H1 (cell line): Measurements from ENCODE around the gene WFDC10B. TPM values are rescaled to one million over a fixed set of nuclear protein-coding genes. Genes with fewer than 3 reads are reported as not detected.

Source experiments
- GTF2F1 ChIP-seq: IDR thresholded peaks from 2 replicates; pipeline ENCODE4 v1.6.1; 2012; ENCODE audit warnings: low read depth, low read length, improper control_type of control experiment, borderline replicate concordance
- RAD21 ChIP-seq, 2 experiments: IDR thresholded peaks in 1 of 2; conservative IDR thresholded peaks in 1 of 2; 2 replicates each; pipeline ENCODE4 v1.6.1; 2011; ENCODE audit warnings: low read depth in 2 of 2, low read length in 2 of 2, improper control_type of control experiment in 1 of 2, inconsistent platforms in 1 of 2, mild to moderate bottlenecking in 1 of 2, moderate library complexity in 1 of 2
- SUZ12 ChIP-seq: fragments of 200-600 bp; sonication (generic); IDR thresholded peaks from 2 replicates; pipeline ENCODE4 v1.6.1; 2012; ENCODE audit warnings: mild to moderate bottlenecking, inconsistent platforms, low read length, moderate library complexity, mixed read lengths
- TAF1 ChIP-seq: IDR thresholded peaks from 2 replicates; pipeline ENCODE4 v1.6.1; 2011; ENCODE audit warnings: mild to moderate bottlenecking, low read depth, low read length
- TAF7 ChIP-seq: optimal IDR thresholded peaks from 2 replicates; pipeline ENCODE3; 2011; ENCODE audit warnings: low read depth, mild to moderate bottlenecking, inconsistent platforms, low read length, moderate library complexity, borderline replicate concordance
- YY1 ChIP-seq: IDR thresholded peaks from 2 replicates; pipeline ENCODE4 v1.6.1; 2011; ENCODE audit warnings: low read depth, mild to moderate bottlenecking, low read length
- polyA plus RNA-seq, 7 experiments: library from polyadenylated mRNA; depleted of rRNA in 3 of 7; stranded (reverse) in 5 of 7; unstranded in 2 of 7; fragments of >200 nt in 5 of 7; fragments of 200-250 nt in 2 of 7; gene quantifications; 1 replicate in 5 of 7; 2 replicates in 1 of 7; 4 replicates in 1 of 7; pipeline versions ENCODE4 v1.2.1 to v1.2.3, GENCODE V29; 2011 to 2013; ENCODE audit warnings: missing spikeins in 2 of 7, mixed read lengths in 2 of 7
- total RNA-seq: library from RNA; stranded (reverse); fragmentation: NEBNext Ultra II Directional; extraction: Animal tissue kit (Norgen Biotek cat#: 25700); gene quantifications from 2 replicates; pipeline ENCODE4 v1.2.1, GENCODE V29; 2021

WFDC10B gene
- total and polyA plus RNA-seq, 2 of the 8 experiments (the other 6 are each of a cell fraction or from before 2014, with no cell fraction given) = 0.21 to 0.54 TPM

GRCh38 chr20:45752746-45753145 is 47.9 kb upstream of the WFDC10B start (continued):
- TF ChIP-seq TAF1 (no peak), YY1 (no peak), SUZ12 (no peak), TAF7 (no peak), GTF2F1 (no peak), RAD21 (IDR thresholded peaks at IDR 0.05 in 1 of 2, conservative IDR thresholded peaks at IDR 0.05 in 1 of 2; ENCODE audit: low read depth in 2 of 2, low read length in 2 of 2) (no peak)
